NCI-H1105 (cell line): ENCODE data around the gene TCEA2.
A peak's percentile ranks its signal among the peaks of the same experiment; 100 is the strongest.

Source experiments
- DNase-seq: peaks from one replicate; lab custom pipeline; 2025; lab: John Stamatoyannopoulos, UW

TCEA2 gene

GRCh38 chr20:64062596-64063388, at the start of gene TCEA2:
Gene TCEA2 (plus strand): TSS chr20:64063198. CDS start chr20:64063313, 115 bp downstream.
- DNase-seq = peak; percentile 93

- no peak for DNase-seq
Observed at GRCh38 chr20:64015635-64016034, 47.4 kb upstream of the TCEA2 start.

GRCh38 chr20:64021124-64021975, 41.6 kb upstream of the TCEA2 start:
- no peak for DNase-seq

- no peak for DNase-seq
Observed at GRCh38 chr20:64022671-64023360, 40.2 kb upstream of the TCEA2 start.

- DNase-seq = no peak
Observed at GRCh38 chr20:64023361-64024140, 39.4 kb upstream of the TCEA2 start.

GRCh38 chr20:64024141-64024990, 38.6 kb upstream of the TCEA2 start:
- no peak for DNase-seq

- DNase-seq = no peak
Observed at GRCh38 chr20:64025101-64025825, 37.7 kb upstream of the TCEA2 start.

- DNase-seq = no peak
Observed at GRCh38 chr20:64025826-64026412, 37.1 kb upstream of the TCEA2 start.

GRCh38 chr20:64027981-64028685, 34.9 kb upstream of the TCEA2 start:
- no peak for DNase-seq

GRCh38 chr20:64029293-64030117, 33.5 kb upstream of the TCEA2 start:
- DNase-seq = no peak

GRCh38 chr20:64030371-64031134, 32.4 kb upstream of the TCEA2 start:
- DNase-seq = no peak

GRCh38 chr20:64031822-64032314, 31.1 kb upstream of the TCEA2 start:
- no peak for DNase-seq

- no peak for DNase-seq
Observed at GRCh38 chr20:64032706-64033624, 30.0 kb upstream of the TCEA2 start.

GRCh38 chr20:64033981-64034493, 29.0 kb upstream of the TCEA2 start:
- DNase-seq = no peak

- DNase-seq = no peak
Observed at GRCh38 chr20:64035066-64035932, 27.7 kb upstream of the TCEA2 start.
